Measurements from ENCODE around the gene RPL18. TPM values are rescaled to one million over a fixed set of nuclear protein-coding genes. Genes with fewer than 3 reads are reported as not detected.
A peak's percentile ranks its signal among the peaks of the same experiment; 100 is the strongest.

RPL18 gene
- total RNA-seq, 1 experiment from 2014 or later: 1,618 TPM

DNA sequence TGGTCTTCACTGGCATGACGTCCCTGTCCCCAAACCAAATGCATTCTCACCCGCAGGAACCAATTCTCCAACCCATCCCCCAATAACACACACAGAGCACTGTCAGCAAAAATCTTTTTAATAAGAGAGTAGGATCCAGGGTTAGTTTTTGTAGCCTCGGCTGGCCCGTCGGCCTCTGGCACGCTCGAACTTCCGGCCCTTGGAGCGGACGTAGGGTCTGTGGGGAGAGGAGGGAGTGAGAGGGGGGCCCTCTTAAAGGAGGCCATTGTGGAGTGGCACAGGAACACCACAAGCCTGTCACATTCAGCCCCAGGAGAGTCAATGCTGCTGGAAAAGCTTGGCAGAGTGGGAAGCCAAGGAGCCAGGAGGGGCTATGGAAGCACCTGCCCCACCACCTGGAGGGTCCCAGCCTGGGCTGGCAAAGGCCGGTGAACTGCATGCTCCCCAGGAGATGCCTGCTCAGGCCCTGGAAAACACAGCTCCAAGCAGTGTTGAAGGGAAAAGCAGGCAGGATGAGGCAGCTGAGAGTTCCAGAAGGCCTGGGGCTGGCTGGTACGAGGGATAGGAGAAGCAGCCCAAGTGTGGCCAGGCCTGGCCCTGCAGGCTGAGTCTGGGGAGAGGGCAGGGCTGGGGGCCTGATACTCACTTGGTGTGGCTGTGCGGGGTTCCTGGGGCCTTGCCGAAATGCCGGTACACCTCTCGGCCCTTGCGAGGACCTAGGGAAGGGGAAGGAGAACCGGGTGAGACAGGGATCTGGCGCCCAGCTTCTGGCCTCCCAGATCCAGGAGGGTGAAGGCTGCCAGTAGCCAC lies 3.5 kb downstream of the RPL18 start:
- H4K20me1 ChIP-seq (ENCODE audit: insufficient read depth): peaks cover 34% of the 10 kb centered on the region
- no TSS peak for BruUV-seq (replicated peaks)
- peaks cover 49% of the 10 kb centered on the region for H3K4me1 ChIP-seq (replicated peaks; ENCODE audit: insufficient read depth)
- peaks cover 35% of the 10 kb centered on the region for H3K36me3 ChIP-seq (ENCODE audit: low read depth)
- POLR2A ChIA-PET (ENCODE audit: unreplicated experiment): no interaction called here
- H3K9me3 ChIP-seq (ENCODE audit: insufficient read depth, low read depth): no peaks in the 10 kb centered on the region
- peaks cover 78% of the 10 kb centered on the region for H3F3A ChIP-seq (ENCODE audit: insufficient read depth, low read depth)
- H3K9me2 ChIP-seq (ENCODE audit: insufficient read depth): no peaks in the 10 kb centered on the region
- peak overlapping the region; percentile 92 for H3K4me3 ChIP-seq
- no peaks in the 10 kb centered on the region for H3K27me3 ChIP-seq (ENCODE audit: insufficient read depth, low read depth)
- CTCF ChIA-PET: interaction anchor here (1.8 kb wide), 1 partner anchor 26 kb away, joined by 5 read pairs; no protein-coding TSS in a partner anchor
- H2AFZ ChIP-seq: no peak overlapping the region
- TF ChIP-seq, protein P1, sequence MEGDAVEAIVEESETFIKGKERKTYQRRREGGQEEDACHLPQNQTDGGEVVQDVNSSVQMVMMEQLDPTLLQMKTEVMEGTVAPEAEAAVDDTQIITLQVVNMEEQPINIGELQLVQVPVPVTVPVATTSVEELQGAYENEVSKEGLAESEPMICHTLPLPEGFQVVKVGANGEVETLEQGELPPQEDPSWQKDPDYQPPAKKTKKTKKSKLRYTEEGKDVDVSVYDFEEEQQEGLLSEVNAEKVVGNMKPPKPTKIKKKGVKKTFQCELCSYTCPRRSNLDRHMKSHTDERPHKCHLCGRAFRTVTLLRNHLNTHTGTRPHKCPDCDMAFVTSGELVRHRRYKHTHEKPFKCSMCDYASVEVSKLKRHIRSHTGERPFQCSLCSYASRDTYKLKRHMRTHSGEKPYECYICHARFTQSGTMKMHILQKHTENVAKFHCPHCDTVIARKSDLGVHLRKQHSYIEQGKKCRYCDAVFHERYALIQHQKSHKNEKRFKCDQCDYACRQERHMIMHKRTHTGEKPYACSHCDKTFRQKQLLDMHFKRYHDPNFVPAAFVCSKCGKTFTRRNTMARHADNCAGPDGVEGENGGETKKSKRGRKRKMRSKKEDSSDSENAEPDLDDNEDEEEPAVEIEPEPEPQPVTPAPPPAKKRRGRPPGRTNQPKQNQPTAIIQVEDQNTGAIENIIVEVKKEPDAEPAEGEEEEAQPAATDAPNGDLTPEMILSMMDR (conservative IDR thresholded peaks at IDR 0.05): no peak
- no peak for TF ChIP-seq EZH2 (IDR thresholded peaks at IDR 0.05; ENCODE audit: low read depth)
- intact Hi-C loops (cut with micrococcal nuclease; ENCODE audit: unreplicated experiment): loop anchor here (2.0 kb wide), 1 partner anchor 27 kb away; no protein-coding TSS in a partner anchor
- H3K79me2 ChIP-seq (ENCODE audit: low read depth): peaks cover 48% of the 10 kb centered on the region
- H3K4me2 ChIP-seq: peak overlapping the region; percentile 94
- DNase-seq: no peak
- peak overlapping the region; percentile 91 for H3K27ac ChIP-seq

DNA sequence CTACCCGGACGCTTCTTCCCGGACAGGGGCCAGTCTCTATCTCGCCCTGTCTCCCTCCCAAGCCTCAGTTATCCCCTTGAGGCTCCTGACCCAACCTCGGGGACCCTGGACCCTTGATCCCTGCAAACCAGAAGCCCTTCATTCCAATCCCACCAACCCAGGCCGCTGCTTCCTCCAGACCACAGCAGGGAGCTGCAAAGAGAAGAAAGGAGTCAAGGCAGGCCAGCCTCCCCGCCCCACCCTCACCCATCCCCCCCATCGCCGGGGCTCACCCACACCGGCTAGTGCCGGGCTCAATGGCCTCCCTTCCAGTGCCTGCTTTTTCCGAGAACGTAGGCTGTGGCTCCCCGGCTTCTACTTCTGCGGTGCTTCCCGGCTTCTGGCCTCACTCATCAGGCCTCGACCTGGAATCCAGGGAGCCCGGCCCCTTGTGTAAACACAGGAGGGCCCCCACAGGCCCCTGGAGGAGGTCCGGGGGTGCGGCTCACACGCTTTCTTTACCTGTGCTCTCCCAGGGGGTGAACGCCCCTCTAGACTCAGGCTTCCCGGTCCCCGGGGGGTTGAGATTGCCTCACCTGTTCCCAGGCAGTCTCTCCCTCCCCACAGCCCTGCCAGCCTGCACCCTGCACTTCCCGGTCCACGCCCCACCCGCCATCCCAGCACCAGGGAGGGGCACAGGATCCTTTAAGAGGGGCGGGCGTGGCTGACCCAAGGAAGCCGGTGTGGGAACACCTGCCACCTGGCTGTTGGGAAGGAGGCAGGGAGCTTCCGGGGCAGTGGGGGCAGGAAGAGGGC lies 4.3 kb downstream of the RPL18 start, which contains the start of gene FAM83E:
Gene FAM83E (minus strand): TSS at position 641 of the 795 bp plus-strand sequence. CDS start 1,704 bp downstream, outside the sequence.
- POLR2A ChIA-PET (ENCODE audit: unreplicated experiment): interaction anchor here (0.5 kb wide), 1 partner anchor 265 kb away, joined by 19 read pairs; no protein-coding TSS in a partner anchor
- CTCF ChIA-PET: interaction anchor here (1.8 kb wide), 1 partner anchor 26 kb away, joined by 5 read pairs; no protein-coding TSS in a partner anchor
- no peak within 1 kb of the TSS for H2AFZ ChIP-seq
- peaks cover 34% of the 10 kb centered on the region for H4K20me1 ChIP-seq (ENCODE audit: insufficient read depth)
- DNase-seq: peak; percentile 95 to 96
- H3K27me3 ChIP-seq (ENCODE audit: insufficient read depth, low read depth): no peaks in the 10 kb centered on the region
- H3K79me2 ChIP-seq (ENCODE audit: low read depth): peaks cover 40% of the 10 kb centered on the region
- H3K4me1 ChIP-seq (replicated peaks; ENCODE audit: insufficient read depth): peaks cover 43% of the 10 kb centered on the region
- intact Hi-C loops (cut with micrococcal nuclease; ENCODE audit: unreplicated experiment): loop anchor here (2.0 kb wide), 1 partner anchor 26 kb away; no protein-coding TSS in a partner anchor
- peaks cover 70% of the 10 kb centered on the region for H3F3A ChIP-seq (ENCODE audit: insufficient read depth, low read depth)
- H3K4me3 ChIP-seq: peak within 1 kb of the TSS; percentile 92
- peak within 1 kb of the TSS; percentile 91 for H3K27ac ChIP-seq
- no TSS peak for BruUV-seq (replicated peaks)
- H3K9me3 ChIP-seq (ENCODE audit: insufficient read depth, low read depth): no peaks in the 10 kb centered on the region
- no peaks in the 10 kb centered on the region for H3K9me2 ChIP-seq (ENCODE audit: insufficient read depth)
- no peak for TF ChIP-seq EZH2 (IDR thresholded peaks at IDR 0.05; ENCODE audit: low read depth)
- TF ChIP-seq, protein P1 (conservative IDR thresholded peaks at IDR 0.05): no peak
- H3K36me3 ChIP-seq (ENCODE audit: low read depth): peaks cover 35% of the 10 kb centered on the region
- H3K4me2 ChIP-seq: peak within 1 kb of the TSS; percentile 94

- peaks cover 38% of the 10 kb centered on the region for H3K79me2 ChIP-seq (ENCODE audit: low read depth)
- H3K36me3 ChIP-seq (ENCODE audit: low read depth): peaks cover 35% of the 10 kb centered on the region
- no peaks in the 10 kb centered on the region for H3K27me3 ChIP-seq (ENCODE audit: insufficient read depth, low read depth)
- DNase-seq: no peak
- H2AFZ ChIP-seq: no peak overlapping the region
- H3F3A ChIP-seq (ENCODE audit: insufficient read depth, low read depth): peaks cover 68% of the 10 kb centered on the region
- POLR2A ChIA-PET (ENCODE audit: unreplicated experiment): no interaction called here
- intact Hi-C loops (cut with micrococcal nuclease; ENCODE audit: unreplicated experiment): loop anchor here (2.0 kb wide), 1 partner anchor 25 kb away; no protein-coding TSS in a partner anchor
- peaks cover 34% of the 10 kb centered on the region for H4K20me1 ChIP-seq (ENCODE audit: insufficient read depth)
- no peaks in the 10 kb centered on the region for H3K9me2 ChIP-seq (ENCODE audit: insufficient read depth)
- H3K4me2 ChIP-seq: peak overlapping the region; percentile 94
- H3K27ac ChIP-seq: peak overlapping the region; percentile 91
- TF ChIP-seq EZH2 (IDR thresholded peaks at IDR 0.05; ENCODE audit: low read depth): no peak
- TF ChIP-seq, protein P1 (conservative IDR thresholded peaks at IDR 0.05): no peak
- no TSS peak for BruUV-seq (replicated peaks)
- peak overlapping the region; percentile 92; the same call in 1 of the 2 replicates for H3K4me3 ChIP-seq
- CTCF ChIA-PET: interaction anchor here (1.8 kb wide), 1 partner anchor 25 kb away, joined by 5 read pairs; no protein-coding TSS in a partner anchor
- H3K4me1 ChIP-seq (replicated peaks; ENCODE audit: insufficient read depth): peaks cover 42% of the 10 kb centered on the region
- H3K9me3 ChIP-seq (ENCODE audit: insufficient read depth, low read depth): no peaks in the 10 kb centered on the region
Measured at GRCh38 chr19:48613852-48614435, 5.0 kb downstream of the RPL18 start.

Measured in PC-9 (cell line).